Central memory CD4-positive, alpha-beta T cell (primary cell): Measurements from ENCODE around the gene HIVEP3.
A peak's percentile ranks its signal among the peaks of the same experiment; 100 is the strongest.

ENCODE experiments used
- DNase-seq: peaks from one replicate; pipeline ENCODE4 v3.0.0; 2022

The HIVEP3 gene

GRCh38 chr1:41809692-41810091 is 109.0 kb downstream of the HIVEP3 start:
- no peak for DNase-seq

DNA sequence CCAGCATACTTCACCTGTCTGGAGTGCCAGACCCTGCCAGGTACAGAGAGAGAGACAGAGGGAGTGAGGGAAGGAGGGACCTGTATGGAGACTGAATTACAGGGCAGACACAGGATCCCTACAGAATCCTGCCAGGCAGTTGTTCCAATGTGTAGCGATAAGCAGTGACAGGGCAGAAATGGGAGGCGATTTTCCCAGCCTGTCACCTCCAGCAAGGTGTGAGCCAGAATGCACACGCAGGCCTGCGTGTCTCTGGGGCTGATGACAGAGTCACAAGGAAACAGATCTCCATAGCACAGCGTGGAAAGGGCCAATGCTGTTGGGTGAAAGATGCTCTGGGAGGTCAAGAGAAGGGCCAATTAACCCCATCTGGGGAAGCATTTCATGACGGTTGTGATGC is 111.3 kb downstream of the HIVEP3 start:
- DNase-seq, result no peak

GRCh38 chr1:41806472-41807155 is 112.1 kb downstream of the HIVEP3 start:
- no peak for DNase-seq

DNA sequence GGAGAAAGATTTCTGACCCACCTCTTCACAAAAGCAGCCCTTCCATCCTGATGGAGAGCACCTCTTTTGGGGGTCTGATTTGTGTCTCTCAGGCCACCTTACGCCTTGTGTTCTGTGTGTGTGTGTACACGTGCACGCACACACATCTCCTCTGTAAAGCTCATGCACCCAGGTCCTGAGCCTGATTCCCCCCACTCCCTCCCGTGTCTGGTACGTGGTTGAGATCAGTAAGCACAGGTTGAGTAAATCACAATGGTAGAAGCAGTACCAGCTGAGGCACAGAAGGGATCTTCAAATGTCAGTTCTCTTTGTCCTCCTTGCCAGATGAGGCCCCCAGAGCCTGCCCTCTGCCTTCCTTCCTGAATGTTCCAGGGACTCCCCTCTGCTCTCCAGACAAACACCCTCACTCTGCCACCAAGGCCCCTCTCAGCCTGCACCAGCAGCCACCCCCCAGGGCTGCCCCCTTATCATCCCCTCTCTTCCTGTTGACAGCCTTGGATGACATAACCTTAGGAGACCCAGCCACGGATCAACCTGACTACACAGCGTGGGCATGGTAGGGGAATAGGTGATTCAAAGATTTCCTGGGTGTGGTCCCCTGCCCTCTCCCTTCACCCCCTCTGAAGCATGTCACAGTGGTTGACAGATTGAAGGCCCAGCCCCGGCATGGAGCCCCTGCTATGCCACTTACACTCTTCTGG is 112.8 kb downstream of the HIVEP3 start:
- DNase-seq, result no peak

GRCh38 chr1:41804176-41804575 is 114.5 kb downstream of the HIVEP3 start:
- no peak for DNase-seq

DNA sequence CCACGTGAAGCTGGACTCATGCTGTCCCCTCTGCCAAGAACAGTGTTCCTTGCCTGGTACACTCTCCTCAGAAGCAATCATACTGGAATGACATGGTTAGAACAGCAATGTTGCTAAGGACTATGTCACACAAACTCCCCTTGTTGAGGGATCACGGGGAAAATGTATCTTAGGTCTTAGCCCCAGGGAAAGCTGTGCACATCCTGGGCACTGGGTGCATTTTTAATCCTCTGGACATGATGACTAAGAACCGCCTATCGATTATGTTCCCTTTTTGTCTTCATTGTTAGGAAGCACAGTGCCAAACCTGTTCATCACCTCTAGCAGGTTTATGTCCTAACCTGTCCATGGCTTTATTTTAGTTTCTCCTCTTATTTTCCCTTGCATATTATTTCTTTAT is 115.1 kb downstream of the HIVEP3 start:
- no peak for DNase-seq

DNA sequence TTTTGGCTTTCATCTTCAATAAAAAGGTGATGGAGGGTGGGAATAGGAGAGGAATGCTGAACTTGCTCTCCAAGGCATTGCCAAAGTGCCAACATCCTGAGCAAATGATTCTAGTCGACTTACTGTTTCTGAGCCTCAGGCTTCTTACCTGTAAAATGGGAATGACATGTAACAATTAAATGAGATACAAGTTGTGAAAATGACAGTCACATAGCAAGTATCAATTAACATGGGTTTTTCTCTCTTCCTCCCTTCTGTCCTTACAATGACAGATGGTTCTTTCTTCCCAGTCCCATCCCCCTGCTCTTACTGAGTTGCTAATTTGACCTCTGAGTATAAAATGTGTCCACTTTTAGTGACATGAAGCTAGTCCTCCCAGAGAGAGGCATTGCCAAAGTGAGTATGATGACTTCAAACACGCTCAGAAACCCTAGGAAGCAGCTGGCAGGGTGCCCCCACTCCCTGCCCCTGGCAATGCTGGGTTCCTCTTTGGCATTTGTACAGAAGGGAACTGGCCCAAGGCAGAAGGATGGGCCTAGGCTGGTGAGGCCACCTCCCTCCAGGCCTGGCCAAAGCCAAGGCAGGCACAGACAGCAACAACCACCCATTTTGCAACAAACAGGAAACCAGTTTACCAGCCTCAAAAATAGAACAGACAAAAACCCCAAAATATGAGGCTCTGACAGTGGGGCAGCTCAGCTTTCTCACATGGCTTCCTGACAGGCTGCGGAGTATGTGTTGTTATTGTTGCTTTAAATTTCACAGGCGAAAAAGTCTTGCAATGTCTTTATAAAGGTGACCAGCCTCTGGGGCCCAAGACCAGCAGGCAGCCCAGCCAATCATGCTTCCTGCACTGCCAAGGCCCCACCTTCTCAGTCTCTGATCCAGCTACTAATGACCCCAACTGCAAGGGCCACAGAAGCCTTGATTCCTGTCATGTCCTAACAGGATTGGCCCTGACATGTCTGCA is 115.9 kb downstream of the HIVEP3 start:
- DNase-seq, result peak; percentile 52

DNA sequence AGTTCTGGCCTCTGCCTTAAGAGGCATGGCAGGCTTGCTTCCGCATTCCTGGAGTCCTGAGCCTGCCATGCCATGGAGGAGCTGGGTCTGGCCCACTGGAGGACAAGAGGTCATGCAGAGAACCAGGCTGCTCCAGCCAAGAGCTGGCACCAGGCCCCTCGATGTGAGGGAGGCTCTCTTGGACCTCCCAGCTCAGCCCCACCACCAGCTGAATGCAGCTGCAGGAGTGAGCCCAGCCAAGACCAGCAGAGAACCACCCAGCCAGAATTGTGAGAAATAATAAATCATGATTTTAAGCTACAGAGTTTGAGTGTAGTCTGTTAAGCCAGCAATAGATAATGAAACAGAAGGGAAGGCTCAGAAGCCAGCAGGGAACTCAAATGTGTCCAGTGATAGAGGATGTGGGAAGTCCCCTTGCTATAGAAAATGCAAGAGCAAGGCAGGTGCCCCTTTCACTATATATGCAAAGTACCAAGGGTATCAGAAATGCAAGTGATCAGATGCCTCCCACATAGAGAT is 118.4 kb downstream of the HIVEP3 start:
- no peak for DNase-seq

- DNase-seq, result no peak
Observed at GRCh38 chr1:41799723-41800122, 119.0 kb downstream of the HIVEP3 start.

DNA sequence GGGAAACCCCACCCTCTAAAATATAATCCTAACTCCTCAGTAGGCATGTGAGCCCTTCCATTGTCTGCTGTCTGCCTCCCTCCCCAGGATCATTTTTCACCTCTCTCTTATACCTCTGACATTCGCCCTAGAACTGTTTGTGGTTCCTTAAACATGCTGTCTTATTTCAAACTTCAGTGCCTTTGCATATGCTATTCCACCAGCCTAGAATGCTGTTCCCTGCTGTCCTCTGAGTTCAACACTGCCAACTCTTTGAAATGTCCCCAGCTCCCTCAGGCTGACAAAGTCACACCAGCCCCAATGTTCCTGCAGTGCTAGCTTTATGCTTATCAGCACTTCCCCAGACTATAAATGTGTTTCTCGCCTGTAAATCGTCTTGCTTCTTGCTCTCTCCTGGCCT is 119.5 kb downstream of the HIVEP3 start:
- no peak for DNase-seq

DNA sequence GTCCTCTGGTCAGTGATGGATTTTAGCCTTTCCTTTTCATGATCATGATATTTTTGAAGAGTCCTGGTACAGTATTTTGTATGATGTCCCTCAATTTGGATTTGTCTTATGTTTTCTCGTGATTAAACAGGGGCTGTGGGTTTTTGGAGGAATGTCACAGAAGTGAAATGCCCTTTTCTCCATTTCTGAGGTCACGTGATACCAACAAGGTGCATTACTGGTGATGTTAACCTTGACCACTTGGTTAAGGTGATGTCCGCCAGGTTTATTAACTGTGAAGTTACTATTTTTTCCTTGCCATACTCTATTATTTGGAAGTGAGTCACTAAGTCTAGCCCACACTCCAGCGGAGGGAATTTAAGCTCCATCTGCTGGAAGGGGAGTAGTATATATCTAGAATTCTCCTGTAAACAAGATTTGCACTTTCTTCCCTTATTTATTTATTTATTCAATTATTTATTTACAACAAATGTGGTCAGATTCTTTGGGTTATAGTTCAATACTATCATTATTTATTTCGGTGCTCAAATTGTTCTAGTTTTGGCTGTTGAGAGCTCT is 123.4 kb downstream of the HIVEP3 start:
- no peak for DNase-seq

DNA sequence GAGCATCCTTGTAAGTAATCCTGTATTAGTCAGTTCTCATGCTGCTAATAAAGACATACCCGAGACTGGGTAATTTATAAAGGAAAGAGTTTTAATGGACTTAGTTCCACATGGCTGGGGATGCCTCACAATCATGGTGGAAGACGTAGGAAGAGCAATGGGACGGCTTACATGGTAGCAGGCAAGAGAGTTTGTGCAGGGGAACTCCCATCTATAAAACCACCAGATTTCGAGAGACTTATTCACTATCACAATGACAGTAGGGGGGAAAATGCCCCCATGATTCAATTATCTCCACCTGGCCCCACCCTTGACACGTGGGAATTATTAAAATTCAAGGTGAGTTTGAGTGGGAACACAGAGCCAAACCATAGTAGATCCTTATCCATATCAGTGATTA is 124.7 kb downstream of the HIVEP3 start:
- DNase-seq, result no peak

DNA sequence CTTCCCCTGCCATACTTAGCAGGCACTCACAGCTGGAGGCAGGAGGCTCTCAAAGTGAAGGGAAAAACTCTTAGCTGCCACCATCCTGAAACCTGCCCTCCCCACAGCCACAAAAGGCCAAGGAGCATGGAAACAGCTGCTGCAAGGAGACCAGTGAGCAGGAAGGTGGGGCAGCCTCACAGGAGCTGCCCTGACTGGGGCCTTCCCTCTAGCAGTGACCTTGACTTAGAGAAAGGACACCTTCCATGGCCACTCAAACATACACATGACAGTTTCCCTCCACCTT is 126.3 kb downstream of the HIVEP3 start:
- no peak for DNase-seq

DNA sequence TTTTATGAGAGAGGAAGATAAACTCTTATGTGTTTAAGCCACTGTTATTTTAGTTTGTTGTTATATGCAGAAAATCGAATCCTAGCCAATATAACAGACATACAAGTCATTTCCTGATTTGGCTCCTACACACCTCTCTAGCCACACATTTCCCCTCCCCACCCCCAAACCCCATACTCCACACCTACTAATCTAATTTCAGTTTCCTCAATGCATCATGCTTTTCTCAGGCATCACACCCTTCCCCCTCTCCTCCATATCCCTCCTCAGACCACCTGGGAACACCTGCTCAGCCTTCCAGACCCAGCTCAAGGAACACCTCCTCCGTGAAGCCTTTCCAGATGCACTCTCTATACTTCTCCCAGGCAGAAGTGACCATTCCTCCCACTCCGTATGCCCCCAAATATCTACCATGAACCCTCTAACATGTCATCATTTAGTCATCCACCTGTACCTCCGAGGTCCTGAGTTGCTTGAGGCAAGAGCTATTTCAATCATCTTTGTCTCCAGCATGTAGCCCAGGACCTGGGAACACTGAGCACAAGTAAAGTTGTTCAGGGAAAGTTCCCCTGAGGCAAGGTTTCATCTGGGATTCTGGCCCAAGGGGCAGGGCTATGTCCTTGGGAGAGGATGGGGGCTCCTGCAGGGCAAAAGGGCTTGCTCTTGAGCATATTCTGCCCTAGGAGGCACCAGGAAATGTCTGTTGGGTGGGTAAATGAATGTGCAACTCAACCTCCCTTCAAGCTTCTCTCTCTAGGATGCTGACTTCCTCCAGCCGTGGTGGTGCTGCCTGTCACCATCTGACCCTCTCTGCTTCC is 126.8 kb downstream of the HIVEP3 start:
- DNase-seq, result no peak

- DNase-seq, result no peak
Observed at GRCh38 chr1:41790351-41790750, 128.4 kb downstream of the HIVEP3 start.

DNA sequence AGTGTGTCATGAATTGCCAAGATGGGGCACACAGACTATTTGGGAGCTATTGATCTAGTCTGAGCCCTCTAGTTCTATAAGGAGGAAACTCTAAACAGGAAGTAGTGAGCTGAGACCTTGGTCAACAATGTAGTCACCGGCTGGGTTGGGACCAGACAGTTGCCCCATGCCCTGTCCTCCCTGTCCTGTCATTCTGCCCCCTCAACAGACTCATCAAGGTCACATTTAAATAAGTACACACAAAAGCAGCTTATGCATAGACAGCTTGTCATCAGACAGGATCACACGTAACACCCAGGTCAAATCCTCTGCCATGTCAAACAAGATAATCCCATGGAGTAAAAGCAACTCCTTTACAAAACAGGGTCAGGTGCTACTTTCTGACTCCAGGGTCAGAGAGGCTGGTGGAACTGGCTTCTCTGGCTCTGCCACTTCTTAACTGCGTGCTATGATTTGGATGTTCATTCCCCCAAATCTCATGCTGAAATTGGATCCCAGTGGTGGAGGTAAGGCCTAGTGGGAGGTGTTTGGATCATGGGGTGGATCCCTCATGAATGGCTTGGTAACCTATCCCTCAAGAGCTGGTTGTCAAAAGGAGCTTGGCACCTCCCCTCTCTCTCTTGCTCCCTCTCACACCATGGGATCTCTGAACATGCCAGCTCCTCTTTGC is 128.9 kb downstream of the HIVEP3 start:
- DNase-seq, result no peak

DNA sequence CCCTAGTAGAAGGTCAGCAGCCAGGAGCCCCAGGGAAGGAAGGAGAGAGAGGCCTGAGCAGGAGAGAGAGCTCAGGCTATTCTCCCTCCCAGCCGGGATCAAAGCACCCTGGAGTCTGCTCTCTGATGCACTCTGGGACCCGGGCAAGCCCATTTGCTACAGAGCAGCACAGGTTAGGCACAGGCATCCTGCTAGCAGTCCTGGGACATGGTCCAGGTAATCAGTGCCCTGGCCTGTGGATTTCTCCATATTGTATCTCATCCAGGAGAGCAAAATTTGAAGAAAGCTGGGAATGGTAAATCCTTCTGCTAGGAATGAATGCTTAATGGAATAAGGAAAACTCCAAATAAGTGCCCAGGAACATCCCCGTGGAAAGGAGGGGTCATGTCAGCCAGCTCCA is 130.3 kb downstream of the HIVEP3 start:
- DNase-seq, result no peak

DNA sequence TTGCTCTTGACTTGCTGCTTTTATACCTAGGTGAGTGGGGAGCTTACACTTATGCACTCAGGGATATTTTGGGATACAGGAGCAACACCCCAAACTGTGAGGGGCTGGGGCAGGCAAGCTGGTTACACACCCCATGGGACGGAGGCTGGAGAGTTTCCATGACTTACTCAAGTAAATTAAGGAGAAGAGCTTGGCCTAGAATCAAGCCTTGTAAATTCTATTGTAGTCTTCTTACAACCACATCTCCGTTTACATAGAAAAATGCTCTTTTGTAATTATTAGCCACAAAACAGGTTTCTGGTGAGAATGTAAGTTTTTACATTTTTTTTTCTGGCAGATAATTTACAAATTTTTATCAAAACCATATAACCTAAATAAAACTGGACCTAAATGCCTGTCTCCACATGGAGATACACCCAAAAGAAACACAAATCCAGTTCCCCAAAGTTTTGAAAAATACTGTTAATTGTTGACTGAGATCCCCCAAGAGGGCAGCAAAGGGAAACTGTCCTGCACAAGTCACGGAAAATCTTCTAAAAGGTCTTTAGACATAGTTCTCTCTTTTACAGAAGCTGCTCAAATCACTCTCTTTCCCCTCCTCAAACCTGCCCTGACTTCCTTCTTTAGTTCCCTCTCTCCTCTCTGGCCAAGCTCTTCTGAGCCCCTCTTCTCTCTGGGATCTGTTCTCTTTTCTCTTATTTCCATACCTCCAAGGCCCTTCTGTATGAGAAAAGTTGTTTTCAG is 134.0 kb downstream of the HIVEP3 start:
- DNase-seq, result no peak

DNA sequence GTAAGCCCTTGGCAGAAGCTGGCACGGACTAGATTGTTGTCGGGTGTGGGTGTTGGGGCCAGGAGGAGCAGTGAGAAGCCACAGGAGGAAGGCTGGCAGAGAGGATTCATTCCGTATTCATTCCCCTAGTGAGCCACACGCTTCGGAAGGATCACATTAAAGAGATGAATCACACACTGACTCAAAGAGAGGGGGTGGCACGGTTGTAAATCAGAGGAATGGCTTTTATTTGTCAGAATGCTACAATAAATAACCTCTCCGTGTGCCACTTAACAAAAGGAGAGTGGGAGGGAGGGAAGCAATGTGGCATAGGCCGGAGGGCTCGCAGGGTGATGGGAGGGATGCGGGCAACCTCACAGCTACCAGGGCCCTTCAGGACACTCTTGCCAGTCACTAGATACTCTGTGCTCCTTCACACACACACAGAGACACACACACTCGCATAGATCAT is 135.5 kb downstream of the HIVEP3 start:
- DNase-seq, result no peak

GRCh38 chr1:41780916-41781315 is 137.8 kb downstream of the HIVEP3 start:
- no peak for DNase-seq

DNA sequence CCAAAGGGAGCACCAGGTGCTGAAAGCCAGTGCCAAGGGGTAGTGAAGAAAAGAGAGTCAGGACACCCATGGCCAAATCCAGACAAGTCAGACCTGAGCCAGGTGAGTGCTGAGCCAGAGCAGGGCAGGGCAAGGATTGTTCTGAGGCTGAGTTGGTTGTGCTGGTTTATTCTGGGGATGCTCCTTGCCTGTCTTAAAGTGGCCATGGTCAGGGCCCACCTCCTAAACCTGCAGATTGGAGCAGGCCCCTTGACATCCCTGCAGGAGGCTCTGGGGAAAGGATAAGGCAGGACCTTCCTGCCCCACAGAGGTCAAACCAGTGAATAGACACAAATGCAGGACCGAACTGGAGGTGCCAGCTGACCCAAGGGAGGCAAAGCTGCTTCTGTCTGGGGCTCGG is 138.4 kb downstream of the HIVEP3 start:
- DNase-seq, result no peak
